GM19467 (cell line): ENCODE data around the gene WNT3A.

Experiments
- ATAC-seq: cut with Tn5 transposase; IDR thresholded peaks from one replicate; pipeline ENCODE4 v1.9.1; 2021; ENCODE audit warnings: mild to moderate bottlenecking, moderate library complexity; ENCODE audit not compliant: unreplicated experiment

WNT3A gene

GRCh38 chr1:227999056-227999930, 7.5 kb upstream of the WNT3A start:
- ATAC-seq = peak; percentile 79

- no peak for ATAC-seq
Observed at GRCh38 chr1:228000416-228000815, 6.4 kb upstream of the WNT3A start.

GRCh38 chr1:228000836-228001563, 5.8 kb upstream of the WNT3A start:
- no peak for ATAC-seq

GRCh38 chr1:228001738-228002535, 4.9 kb upstream of the WNT3A start:
- ATAC-seq = no peak

GRCh38 chr1:228002792-228003191, 4.0 kb upstream of the WNT3A start:
- no peak for ATAC-seq

- ATAC-seq = no peak
Observed at GRCh38 chr1:228003461-228004330, 3.1 kb upstream of the WNT3A start.

- ATAC-seq = no peak
Observed at GRCh38 chr1:228004331-228004855, 2.4 kb upstream of the WNT3A start.

- no peak for ATAC-seq
Observed at GRCh38 chr1:228004856-228005462, 1.8 kb upstream of the WNT3A start.

GRCh38 chr1:228005511-228006033, 1.2 kb upstream of the WNT3A start:
- no peak for ATAC-seq

- ATAC-seq = no peak
Observed at GRCh38 chr1:228006034-228006785, 588 bp upstream of the WNT3A start.

GRCh38 chr1:228007049-228007800, 427 bp downstream of the WNT3A start:
- no peak for ATAC-seq

- no peak for ATAC-seq
Observed at GRCh38 chr1:228007801-228008341, 1.1 kb downstream of the WNT3A start.

- ATAC-seq = no peak
Observed at GRCh38 chr1:228008391-228009115, 1.8 kb downstream of the WNT3A start.

GRCh38 chr1:228009116-228009827, 2.5 kb downstream of the WNT3A start:
- no peak for ATAC-seq

GRCh38 chr1:228009828-228010775, 3.3 kb downstream of the WNT3A start:
- no peak for ATAC-seq
